Superior temporal gyrus (tissue), 1 donor: ENCODE results near the gene EVC.

Source experiments
- DNase-seq: peaks from one replicate; pipeline ENCODE4 v3.0.0-alpha.2; 2016; ENCODE audit errors: extremely low spot score

The EVC gene

GRCh38 chr4:5755161-5755560, 44.2 kb downstream of the EVC start:
- no peak for DNase-seq

- no peak for DNase-seq
These were observed 44.7 kb downstream of the EVC start for GRCh38 chr4:5755679-5756078.

- no peak for DNase-seq
These were observed 45.3 kb downstream of the EVC start for GRCh38 chr4:5756271-5756670.

GRCh38 chr4:5757091-5757490, 46.1 kb downstream of the EVC start:
- no peak for DNase-seq

GRCh38 chr4:5757536-5757935, 46.5 kb downstream of the EVC start:
- no peak for DNase-seq

DNA sequence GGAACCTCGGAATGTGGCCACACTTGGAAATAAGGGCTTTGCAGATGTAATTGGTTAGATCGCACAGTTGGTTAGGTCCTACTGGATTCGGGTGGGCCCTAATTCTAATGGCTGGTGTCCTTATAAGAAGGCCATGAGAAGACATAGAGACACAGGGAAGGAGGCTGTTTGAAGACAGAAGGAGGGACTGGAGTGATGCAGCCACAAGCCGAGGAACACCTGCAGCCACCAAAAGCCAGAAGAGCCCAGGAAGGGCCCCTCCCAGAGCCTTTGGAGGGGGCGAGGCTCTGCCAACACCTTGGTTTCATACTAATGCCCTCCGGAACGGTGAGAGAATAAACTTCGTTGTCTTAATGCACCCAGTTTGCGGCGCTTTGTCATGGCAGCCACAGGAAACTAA, 47.0 kb downstream of the EVC start:
- no peak for DNase-seq

DNA sequence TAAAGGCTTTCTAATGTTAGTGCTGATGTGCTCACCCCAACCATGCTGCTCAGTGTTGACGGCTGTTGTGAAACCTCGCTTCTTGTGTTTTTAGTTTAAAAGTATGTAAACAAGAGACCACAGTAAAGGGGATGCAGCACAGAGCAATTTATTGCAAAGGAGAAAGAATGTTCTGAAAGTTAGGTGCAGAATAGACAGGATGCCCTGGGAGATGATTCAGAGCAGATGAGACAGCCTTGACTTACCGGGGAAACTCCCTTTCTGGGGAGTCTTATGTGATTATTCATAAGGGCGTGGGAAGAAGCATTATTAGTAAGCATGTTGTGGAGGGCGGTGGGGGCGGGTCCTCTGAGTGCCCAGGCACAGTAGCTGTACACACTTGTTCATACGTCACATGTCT, 47.7 kb downstream of the EVC start:
- DNase-seq: no peak

DNA sequence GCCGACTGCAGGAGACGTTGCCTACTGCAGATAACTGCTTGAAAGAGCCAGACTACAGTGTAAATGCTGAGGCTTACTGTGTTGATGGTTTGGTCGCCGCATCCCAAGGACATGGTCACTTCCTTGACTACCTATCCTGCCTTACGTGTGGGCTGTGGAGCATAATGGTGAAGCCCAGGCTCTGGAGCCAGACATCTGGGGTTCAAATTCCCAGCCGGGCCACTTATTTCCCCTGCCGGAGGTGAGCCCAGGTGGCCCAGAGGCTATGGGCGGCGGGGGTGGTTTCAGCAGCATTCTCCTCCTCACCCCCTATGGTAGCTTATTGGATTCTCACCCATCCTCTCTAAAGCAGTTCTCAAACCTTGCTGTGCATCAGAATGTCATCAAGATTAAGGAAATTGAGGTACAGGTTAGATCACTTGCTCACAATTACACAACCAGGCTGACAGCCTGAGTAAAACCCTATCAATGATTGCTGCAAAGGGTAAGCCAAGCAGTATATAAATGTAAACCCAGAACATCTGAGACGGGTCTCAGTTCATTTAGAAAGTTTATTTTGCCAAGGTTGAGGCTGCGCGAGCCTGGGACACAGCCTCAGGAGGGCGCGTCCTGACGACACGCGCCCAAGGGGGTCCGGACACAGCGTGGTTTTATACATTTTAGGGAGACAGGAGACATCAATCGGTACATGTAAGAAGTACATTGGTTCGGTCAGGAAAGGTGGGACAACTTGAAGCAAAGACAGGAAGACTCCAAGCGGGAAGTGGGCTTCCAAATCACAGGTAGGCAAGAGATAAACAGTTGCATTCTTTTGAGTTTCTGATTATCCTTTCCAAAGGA, 48.5 kb downstream of the EVC start:
- DNase-seq: no peak

DNA sequence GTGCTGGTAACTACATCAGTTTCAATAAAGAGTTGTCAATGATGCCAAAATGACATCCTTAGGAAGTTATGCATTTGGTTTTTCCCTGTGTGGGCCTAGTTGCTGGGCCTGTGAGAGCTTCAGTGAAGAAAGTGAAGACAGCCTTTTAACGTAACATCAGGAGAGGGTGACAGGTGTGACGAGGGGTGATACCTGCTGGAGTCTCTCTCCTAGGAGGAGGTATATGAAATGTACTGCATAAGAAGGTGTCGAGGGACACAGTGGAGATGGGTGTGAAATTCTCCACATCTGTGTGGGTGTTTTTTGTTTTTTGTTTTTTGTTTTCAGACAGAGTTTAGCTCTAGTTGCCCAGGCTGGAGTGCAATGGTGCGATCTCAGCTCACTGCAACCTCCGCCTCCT, 49.2 kb downstream of the EVC start:
- no peak for DNase-seq

GRCh38 chr4:5760936-5761480, 50.0 kb downstream of the EVC start:
- DNase-seq: no peak

- no peak for DNase-seq
These were observed 59.0 kb downstream of the EVC start for GRCh38 chr4:5770051-5770450.

DNA sequence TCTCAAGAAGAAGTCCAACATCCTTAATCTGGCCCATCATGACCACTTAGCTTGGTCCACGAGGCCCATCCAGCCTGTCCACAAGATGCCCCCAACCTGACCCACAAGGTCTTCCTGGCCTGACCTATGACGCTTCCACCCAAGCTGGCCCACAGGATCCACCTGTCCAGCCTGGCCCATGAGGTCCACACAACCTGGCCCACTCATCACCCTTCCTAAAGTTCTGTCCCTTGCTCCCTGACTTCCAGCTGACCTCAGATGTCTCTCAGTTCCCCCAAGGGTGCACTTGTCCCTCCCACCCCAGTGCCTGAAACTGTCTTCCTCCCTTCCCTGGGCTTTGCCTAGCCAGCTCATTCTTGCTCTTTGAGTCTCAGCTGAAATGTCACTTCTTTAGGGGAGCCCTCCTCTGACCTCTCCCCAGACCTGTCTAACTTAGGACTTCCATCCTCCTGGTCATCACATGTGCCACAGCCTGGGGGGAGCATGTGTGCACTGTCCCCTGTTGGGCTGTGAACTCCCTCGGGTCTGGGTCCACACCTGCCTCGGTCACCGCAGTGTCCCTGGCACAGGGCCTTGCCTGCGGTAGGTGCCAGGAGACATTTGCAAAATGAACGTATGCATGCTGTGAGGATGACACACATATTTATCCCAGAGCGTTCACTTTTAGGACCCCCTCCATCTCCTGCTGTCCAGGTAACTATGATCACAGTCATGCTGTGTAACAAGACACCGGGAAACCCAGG, 61.7 kb downstream of the EVC start:
- no peak for DNase-seq

DNA sequence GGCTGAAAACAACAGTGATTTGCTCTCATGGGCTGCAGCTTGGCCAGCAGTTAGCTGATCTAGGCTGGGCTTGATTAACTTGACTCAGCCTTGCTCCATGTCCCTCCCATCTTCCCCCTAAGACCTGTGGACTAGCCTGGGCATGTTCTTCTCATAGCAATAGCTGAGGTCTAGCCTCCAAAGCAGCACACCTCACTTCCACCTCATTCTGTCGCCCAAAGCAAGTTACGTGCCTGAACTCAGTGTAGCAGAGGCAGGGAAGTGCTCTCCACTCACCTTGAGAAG, 62.2 kb downstream of the EVC start:
- no peak for DNase-seq

GRCh38 chr4:5774416-5775036, 63.5 kb downstream of the EVC start:
- DNase-seq: no peak

DNA sequence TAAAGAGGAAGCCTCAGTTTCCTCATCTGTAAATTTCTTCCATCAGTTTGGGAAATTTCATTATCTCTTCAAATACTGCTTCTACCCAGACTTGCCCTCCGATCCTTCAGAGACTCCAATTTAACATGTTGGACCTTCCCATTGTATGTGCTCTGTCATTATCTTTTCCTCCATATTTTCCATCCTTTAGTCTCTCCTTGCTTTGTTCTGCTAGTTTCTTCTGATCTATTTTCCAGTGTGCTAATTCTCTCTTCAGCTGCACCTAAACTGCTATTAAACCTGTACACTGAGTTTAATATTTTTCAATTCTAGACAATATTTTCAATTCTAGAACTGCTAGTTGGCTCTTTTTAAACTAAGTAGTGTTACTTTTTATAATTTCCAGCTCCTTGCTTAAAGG, 65.5 kb downstream of the EVC start:
- DNase-seq: no peak

- no peak for DNase-seq
These were observed 70.0 kb downstream of the EVC start for GRCh38 chr4:5780831-5781480.

GRCh38 chr4:5781691-5782090, 70.7 kb downstream of the EVC start:
- no peak for DNase-seq

- DNase-seq: no peak
These were observed 72.0 kb downstream of the EVC start for GRCh38 chr4:5782829-5783476.

DNA sequence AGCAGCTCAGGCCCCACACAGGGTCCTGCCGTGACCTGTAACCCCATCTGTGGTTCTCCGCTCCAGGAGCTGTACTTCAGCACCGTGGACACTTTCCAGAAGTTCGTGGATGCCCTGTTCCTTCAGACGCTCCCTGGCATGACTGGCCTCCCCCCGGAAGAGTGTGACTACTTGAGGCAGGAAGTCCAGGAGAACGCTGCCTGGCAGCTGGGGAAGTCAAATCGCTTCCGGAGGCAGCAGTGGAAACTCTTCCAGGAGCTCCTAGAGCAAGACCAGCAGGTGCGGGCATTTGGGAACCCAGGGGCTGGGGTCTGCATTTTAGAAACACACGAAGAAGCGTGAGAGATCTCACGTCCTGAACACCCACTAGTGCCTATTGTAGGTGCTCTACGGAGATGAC, 72.5 kb downstream of the EVC start:
- no peak for DNase-seq

GRCh38 chr4:5784021-5784420, 73.0 kb downstream of the EVC start:
- no peak for DNase-seq

GRCh38 chr4:5784960-5785611, 74.1 kb downstream of the EVC start:
- no peak for DNase-seq
